GM23338 (cell line): ENCODE results near the gene TTC21B. TPM values are rescaled to one million over a fixed set of nuclear protein-coding genes. Genes with fewer than 3 reads are reported as not detected.

ENCODE experiments used
- ATAC-seq: fragments of 200-7000 bp; cut with Tn5 transposase; 3 replicates; pipeline ENCODE4 v1.9.1; 2020
- DNase-seq: peaks from one replicate; pipeline ENCODE4 v3.0.0-alpha.2; 2015; ENCODE audit warnings: low spot score
- H2AFZ ChIP-seq: fragments of 200-600 bp; sonication (generic); 2 replicates; pipeline ENCODE4 v1.8.0; 2016; ENCODE audit warnings: antibody characterized with exemption, mild to moderate bottlenecking, moderate library complexity
- H3F3A ChIP-seq: fragments of 200-600 bp; sonication (generic); replicated peaks from 2 replicates; pipeline ENCODE4 v1.8.0; 2017; ENCODE audit warnings: antibody characterized with exemption, mixed run types, low read depth
- H3K27ac ChIP-seq: fragments of 200-600 bp; sonication (generic); 2 replicates; pipeline ENCODE4 v1.6.1; 2016; ENCODE audit warnings: low read depth
- H3K27me3 ChIP-seq: fragments of 200-600 bp; sonication (generic); 2 replicates; pipeline ENCODE4 v1.8.0; 2016; ENCODE audit warnings: mild to moderate bottlenecking, mixed run types, moderate library complexity; ENCODE audit not compliant: insufficient read depth
- H3K36me3 ChIP-seq: fragments of 200-600 bp; sonication (generic); 2 replicates; pipeline ENCODE4 v1.8.0; 2016; ENCODE audit warnings: mild to moderate bottlenecking; ENCODE audit not compliant: insufficient read depth
- H3K4me1 ChIP-seq: fragments of 200-600 bp; sonication (generic); 2 replicates; pipeline ENCODE4 v1.8.0; 2016; ENCODE audit warnings: mild to moderate bottlenecking, moderate library complexity; ENCODE audit not compliant: insufficient read depth
- H3K4me2 ChIP-seq: fragments of 200-600 bp; sonication (generic); 2 replicates; pipeline ENCODE4 v1.7.1; 2017; ENCODE audit warnings: mixed run types
- H3K4me3 ChIP-seq: fragments of 200-600 bp; sonication (generic); 2 replicates; pipeline ENCODE4 v1.6.1; 2016; ENCODE audit warnings: mixed run types
- H3K79me2 ChIP-seq: fragments of 200-600 bp; sonication (generic); replicated peaks from 2 replicates; pipeline ENCODE4 v1.8.0; 2017; ENCODE audit warnings: mild to moderate bottlenecking; ENCODE audit not compliant: insufficient read depth
- H3K9me2 ChIP-seq: fragments of 200-600 bp; sonication (generic); 2 replicates; pipeline ENCODE4 v1.8.0; 2017; ENCODE audit not compliant: insufficient read depth
- H4K20me1 ChIP-seq: fragments of 200-600 bp; sonication (generic); replicated peaks from 2 replicates; pipeline ENCODE4 v1.8.0; 2017; ENCODE audit warnings: mild to moderate bottlenecking; ENCODE audit not compliant: insufficient read depth
- H3K27ac Mint-ChIP-seq: 2 replicates; pipeline ENCODE4 v1.8.0; 2020; ENCODE audit warnings: inconsistent platforms, mild to moderate bottlenecking, moderate library complexity, mixed read lengths
- H3K27me3 Mint-ChIP-seq: 3 replicates; pipeline ENCODE4 v1.8.0; 2022; ENCODE audit warnings: low read depth, mild to moderate bottlenecking, moderate library complexity, mixed read lengths, inconsistent platforms; ENCODE audit not compliant: insufficient read depth, poor library complexity
- H3K36me3 Mint-ChIP-seq: 3 replicates; pipeline ENCODE4 v1.8.0; 2021; ENCODE audit warnings: low read depth, mild to moderate bottlenecking, inconsistent platforms, moderate library complexity, mixed read lengths
- H3K4me1 Mint-ChIP-seq: 3 replicates; pipeline ENCODE4 v1.8.0; 2020; ENCODE audit warnings: mild to moderate bottlenecking, inconsistent platforms, mixed read lengths
- H3K4me3 Mint-ChIP-seq: 3 replicates; pipeline ENCODE4 v1.8.0; 2021; ENCODE audit warnings: moderate library complexity, mild to moderate bottlenecking, inconsistent platforms, mixed read lengths
- H3K9me3 Mint-ChIP-seq: 3 replicates; pipeline ENCODE4 v1.8.0; 2020; ENCODE audit warnings: moderate library complexity, mild to moderate bottlenecking, inconsistent platforms, mixed read lengths
- CREB1 ChIP-seq: fragments of 250-450 bp; sonication (Bioruptor Pico); IDR thresholded peaks from 2 replicates; pipeline ENCODE4 v1.5.0; 2020; ENCODE audit warnings: low read depth, mild to moderate bottlenecking, moderate library complexity
- JUNB ChIP-seq: IDR thresholded peaks from one replicate; pipeline ENCODE4 v1.6.1; 2016; ENCODE audit warnings: antibody characterized with exemption; ENCODE audit not compliant: unreplicated experiment
- POLR2AphosphoS5 ChIP-seq: IDR thresholded peaks from 2 replicates; pipeline ENCODE4 v1.6.1; 2016; ENCODE audit warnings: antibody characterized with exemption, low read depth
- REST ChIP-seq: IDR thresholded peaks from one replicate; pipeline ENCODE4 v1.6.1; 2018; ENCODE audit warnings: antibody characterized with exemption; ENCODE audit not compliant: unreplicated experiment
- STAT1 ChIP-seq: IDR thresholded peaks from one replicate; pipeline ENCODE4 v1.6.1; 2016; ENCODE audit warnings: antibody characterized with exemption; ENCODE audit not compliant: unreplicated experiment
- ZNF114 ChIP-seq: fragments of 250-450 bp; sonication (Bioruptor Pico); IDR thresholded peaks from 2 replicates; pipeline ENCODE4 v1.5.0; 2020; ENCODE audit warnings: mild to moderate bottlenecking, moderate library complexity
- ZNF331 ChIP-seq: fragments of 250-450 bp; sonication (Bioruptor Pico); IDR thresholded peaks from 2 replicates; pipeline ENCODE4 v1.5.0; 2020; ENCODE audit warnings: low read depth, mild to moderate bottlenecking, moderate library complexity
- polyA plus RNA-seq: library from polyadenylated mRNA; unstranded; fragments of >200 nt; fragmentation: Nextera tagmentation; extraction: Ambion mirVana; gene quantifications from 2 replicates; pipeline ENCODE4 v1.2.1, GENCODE V29; 2016
- total RNA-seq: library from RNA; depleted of rRNA; stranded (reverse); fragments of >200 nt; shearing (Covaris generic); gene quantifications from 2 replicates; pipeline ENCODE4 v1.2.3, GENCODE V29; 2014
- TF ChIP-seq, protein P1 (sequence below): fragments of 250-450 bp; sonication (Bioruptor Pico); IDR thresholded peaks from 2 replicates; pipeline ENCODE4 v1.5.0; 2020; ENCODE audit warnings: mild to moderate bottlenecking, moderate library complexity
- TF ChIP-seq, protein P2 (sequence below): IDR thresholded peaks from 2 replicates; pipeline ENCODE4 v1.6.1; 2016; ENCODE audit warnings: antibody characterized with exemption

Gene TTC21B
- total and polyA plus RNA-seq, 2 experiments from 2014 or later, result 10.1 to 32.8 TPM

GRCh38 chr2:165897726-165898125, 55.9 kb downstream of the TTC21B start:
- no peaks in the 10 kb centered on the region for H3K4me1 ChIP-seq
- no peak for DNase-seq
- H3K36me3 ChIP-seq, result peaks cover 23% of the 10 kb centered on the region
- H3K4me3 ChIP-seq, result no peak overlapping the region
- H3K9me2 ChIP-seq, result no peaks in the 10 kb centered on the region
- no peak overlapping the region for H3K27ac ChIP-seq
- no peaks in the 10 kb centered on the region for H3K79me2 ChIP-seq
- no peaks in the 10 kb centered on the region for H3K27me3 Mint-ChIP-seq
- ATAC-seq, result no peak
- TF ChIP-seq REST, result no peak
- H3K27me3 ChIP-seq, result no peaks in the 10 kb centered on the region
- no peaks in the 10 kb centered on the region for H3F3A ChIP-seq
- H3K27ac Mint-ChIP-seq, result no peak overlapping the region
- peaks cover 20% of the 10 kb centered on the region for H3K36me3 Mint-ChIP-seq
- no peaks in the 10 kb centered on the region for H3K4me1 Mint-ChIP-seq
- no peaks in the 10 kb centered on the region for H3K9me3 Mint-ChIP-seq
- no peak overlapping the region for H3K4me3 Mint-ChIP-seq
- no peak overlapping the region for H3K4me2 ChIP-seq
- no peaks in the 10 kb centered on the region for H4K20me1 ChIP-seq
- no peak overlapping the region for H2AFZ ChIP-seq

DNA sequence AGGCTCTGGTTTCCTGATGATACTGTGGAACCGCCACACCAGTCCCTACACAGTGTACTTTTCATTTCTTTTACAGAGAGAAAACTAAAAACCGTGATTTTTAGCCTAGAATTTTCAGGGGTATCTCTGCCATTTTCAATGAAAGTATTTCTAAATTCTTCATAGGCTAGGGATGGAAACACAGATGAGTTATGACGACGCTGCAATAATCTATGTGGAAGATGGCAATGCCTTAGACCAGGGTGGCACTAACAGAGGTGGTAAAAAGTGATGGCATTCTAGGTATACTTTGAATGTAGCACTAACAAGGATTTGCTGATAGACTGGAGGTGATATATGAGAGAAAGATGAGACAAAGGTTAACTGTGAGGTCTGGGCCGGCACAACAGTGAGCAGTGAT, 56.5 kb downstream of the TTC21B start:
- H3K9me3 Mint-ChIP-seq, result no peaks in the 10 kb centered on the region
- DNase-seq (no peak), ATAC-seq (no peak)
- Histone ChIP-seq H2AFZ (no peak overlapping the region), H3K27me3 (no peaks in the 10 kb centered on the region), H4K20me1 (no peaks in the 10 kb centered on the region), H3K27ac (no peak overlapping the region), H3K4me2 (no peak overlapping the region), H3K9me2 (no peaks in the 10 kb centered on the region), H3K4me1 (no peaks in the 10 kb centered on the region), H3F3A (no peaks in the 10 kb centered on the region), H3K36me3 (peaks cover 17% of the 10 kb centered on the region), H3K4me3 (no peak overlapping the region), H3K79me2 (no peaks in the 10 kb centered on the region)
- H3K4me3 Mint-ChIP-seq, result no peak overlapping the region
- peaks cover 20% of the 10 kb centered on the region for H3K36me3 Mint-ChIP-seq
- no peak overlapping the region for H3K27ac Mint-ChIP-seq
- H3K27me3 Mint-ChIP-seq, result no peaks in the 10 kb centered on the region
- no peaks in the 10 kb centered on the region for H3K4me1 Mint-ChIP-seq
- TF ChIP-seq, protein P1, sequence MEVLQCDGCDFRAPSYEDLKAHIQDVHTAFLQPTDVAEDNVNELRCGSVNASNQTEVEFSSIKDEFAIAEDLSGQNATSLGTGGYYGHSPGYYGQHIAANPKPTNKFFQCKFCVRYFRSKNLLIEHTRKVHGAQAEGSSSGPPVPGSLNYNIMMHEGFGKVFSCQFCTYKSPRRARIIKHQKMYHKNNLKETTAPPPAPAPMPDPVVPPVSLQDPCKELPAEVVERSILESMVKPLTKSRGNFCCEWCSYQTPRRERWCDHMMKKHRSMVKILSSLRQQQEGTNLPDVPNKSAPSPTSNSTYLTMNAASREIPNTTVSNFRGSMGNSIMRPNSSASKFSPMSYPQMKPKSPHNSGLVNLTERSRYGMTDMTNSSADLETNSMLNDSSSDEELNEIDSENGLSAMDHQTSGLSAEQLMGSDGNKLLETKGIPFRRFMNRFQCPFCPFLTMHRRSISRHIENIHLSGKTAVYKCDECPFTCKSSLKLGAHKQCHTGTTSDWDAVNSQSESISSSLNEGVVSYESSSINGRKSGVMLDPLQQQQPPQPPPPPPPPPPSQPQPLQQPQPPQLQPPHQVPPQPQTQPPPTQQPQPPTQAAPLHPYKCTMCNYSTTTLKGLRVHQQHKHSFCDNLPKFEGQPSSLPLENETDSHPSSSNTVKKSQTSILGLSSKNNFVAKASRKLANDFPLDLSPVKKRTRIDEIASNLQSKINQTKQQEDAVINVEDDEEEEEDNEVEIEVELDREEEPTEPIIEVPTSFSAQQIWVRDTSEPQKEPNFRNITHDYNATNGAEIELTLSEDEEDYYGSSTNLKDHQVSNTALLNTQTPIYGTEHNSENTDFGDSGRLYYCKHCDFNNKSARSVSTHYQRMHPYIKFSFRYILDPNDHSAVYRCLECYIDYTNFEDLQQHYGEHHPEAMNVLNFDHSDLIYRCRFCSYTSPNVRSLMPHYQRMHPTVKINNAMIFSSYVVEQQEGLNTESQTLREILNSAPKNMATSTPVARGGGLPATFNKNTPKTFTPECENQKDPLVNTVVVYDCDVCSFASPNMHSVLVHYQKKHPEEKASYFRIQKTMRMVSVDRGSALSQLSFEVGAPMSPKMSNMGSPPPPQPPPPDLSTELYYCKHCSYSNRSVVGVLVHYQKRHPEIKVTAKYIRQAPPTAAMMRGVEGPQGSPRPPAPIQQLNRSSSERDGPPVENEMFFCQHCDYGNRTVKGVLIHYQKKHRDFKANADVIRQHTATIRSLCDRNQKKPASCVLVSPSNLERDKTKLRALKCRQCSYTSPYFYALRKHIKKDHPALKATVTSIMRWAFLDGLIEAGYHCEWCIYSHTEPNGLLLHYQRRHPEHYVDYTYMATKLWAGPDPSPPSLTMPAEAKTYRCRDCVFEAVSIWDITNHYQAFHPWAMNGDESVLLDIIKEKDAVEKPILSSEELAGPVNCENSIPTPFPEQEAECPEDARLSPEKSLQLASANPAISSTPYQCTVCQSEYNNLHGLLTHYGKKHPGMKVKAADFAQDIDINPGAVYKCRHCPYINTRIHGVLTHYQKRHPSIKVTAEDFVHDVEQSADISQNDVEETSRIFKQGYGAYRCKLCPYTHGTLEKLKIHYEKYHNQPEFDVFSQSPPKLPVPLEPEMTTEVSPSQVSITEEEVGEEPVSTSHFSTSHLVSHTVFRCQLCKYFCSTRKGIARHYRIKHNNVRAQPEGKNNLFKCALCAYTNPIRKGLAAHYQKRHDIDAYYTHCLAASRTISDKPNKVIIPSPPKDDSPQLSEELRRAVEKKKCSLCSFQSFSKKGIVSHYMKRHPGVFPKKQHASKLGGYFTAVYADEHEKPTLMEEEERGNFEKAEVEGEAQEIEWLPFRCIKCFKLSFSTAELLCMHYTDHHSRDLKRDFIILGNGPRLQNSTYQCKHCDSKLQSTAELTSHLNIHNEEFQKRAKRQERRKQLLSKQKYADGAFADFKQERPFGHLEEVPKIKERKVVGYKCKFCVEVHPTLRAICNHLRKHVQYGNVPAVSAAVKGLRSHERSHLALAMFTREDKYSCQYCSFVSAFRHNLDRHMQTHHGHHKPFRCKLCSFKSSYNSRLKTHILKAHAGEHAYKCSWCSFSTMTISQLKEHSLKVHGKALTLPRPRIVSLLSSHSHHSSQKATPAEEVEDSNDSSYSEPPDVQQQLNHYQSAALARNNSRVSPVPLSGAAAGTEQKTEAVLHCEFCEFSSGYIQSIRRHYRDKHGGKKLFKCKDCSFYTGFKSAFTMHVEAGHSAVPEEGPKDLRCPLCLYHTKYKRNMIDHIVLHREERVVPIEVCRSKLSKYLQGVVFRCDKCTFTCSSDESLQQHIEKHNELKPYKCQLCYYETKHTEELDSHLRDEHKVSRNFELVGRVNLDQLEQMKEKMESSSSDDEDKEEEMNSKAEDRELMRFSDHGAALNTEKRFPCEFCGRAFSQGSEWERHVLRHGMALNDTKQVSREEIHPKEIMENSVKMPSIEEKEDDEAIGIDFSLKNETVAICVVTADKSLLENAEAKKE (CRISPR knock-in tag), result no peak
- TF ChIP-seq JUNB (no peak), POLR2AphosphoS5 (no peak), STAT1 (no peak), ZNF331 (CRISPR knock-in tag) (no peak), CREB1 (CRISPR knock-in tag) (no peak), ZNF114 (CRISPR knock-in tag) (no peak)
- TF ChIP-seq, protein P2, sequence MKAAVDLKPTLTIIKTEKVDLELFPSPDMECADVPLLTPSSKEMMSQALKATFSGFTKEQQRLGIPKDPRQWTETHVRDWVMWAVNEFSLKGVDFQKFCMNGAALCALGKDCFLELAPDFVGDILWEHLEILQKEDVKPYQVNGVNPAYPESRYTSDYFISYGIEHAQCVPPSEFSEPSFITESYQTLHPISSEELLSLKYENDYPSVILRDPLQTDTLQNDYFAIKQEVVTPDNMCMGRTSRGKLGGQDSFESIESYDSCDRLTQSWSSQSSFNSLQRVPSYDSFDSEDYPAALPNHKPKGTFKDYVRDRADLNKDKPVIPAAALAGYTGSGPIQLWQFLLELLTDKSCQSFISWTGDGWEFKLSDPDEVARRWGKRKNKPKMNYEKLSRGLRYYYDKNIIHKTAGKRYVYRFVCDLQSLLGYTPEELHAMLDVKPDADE, result no peak
